Measurements from ENCODE around the gene FKBP15. TPM values are rescaled to one million over a fixed set of nuclear protein-coding genes. Genes with fewer than 3 reads are reported as not detected.

FKBP15 gene
- total and polyA plus RNA-seq, 2 donors (not counting 3 experiments of a cell fraction or from before 2014, with no cell fraction given): 16.8 to 26.8 TPM

DNA sequence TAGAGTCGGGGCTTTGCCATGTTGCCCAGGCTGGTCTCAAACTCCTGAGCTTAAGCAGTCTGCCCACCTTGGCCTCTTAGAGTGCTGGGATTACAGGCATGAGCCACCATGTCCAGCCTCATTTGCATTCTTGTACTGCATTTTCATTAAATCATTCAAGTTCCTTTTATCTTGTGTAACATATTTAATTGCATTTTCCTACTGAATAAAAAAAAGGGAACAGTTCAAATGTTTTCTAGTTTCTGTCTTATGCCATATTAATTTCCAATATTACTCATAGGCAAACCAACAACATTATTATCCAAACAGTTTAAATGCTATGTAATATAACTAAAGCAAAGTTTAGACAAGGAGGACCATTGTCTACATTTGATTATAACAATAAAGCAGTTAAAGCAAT is 6.4 kb upstream of the FKBP15 start:
- no peaks in the 10 kb centered on the region for H3K9me3 ChIP-seq (replicated peaks; ENCODE audit: control insufficient read depth, insufficient read depth, low read length)
- intact Hi-C loops (cut with micrococcal nuclease): no loop called here
- H3K27me3 ChIP-seq (ENCODE audit: control insufficient read depth in 2 of 2, insufficient read depth in 2 of 2, low read length in 2 of 2): no peaks in the 10 kb centered on the region
- POLR2A ChIA-PET: no interaction called here
- H3K79me2 ChIP-seq (ENCODE audit: control insufficient read depth, insufficient read depth, low read length): peaks cover 5% of the 10 kb centered on the region
- no TSS peak for BruUV-seq (replicated peaks)
- H4K20me1 ChIP-seq (replicated peaks; ENCODE audit: control insufficient read depth, extremely low read depth, insufficient read depth, low read length): no peaks in the 10 kb centered on the region
- no peak overlapping the region for H3K4me2 ChIP-seq (ENCODE audit: insufficient read depth, low read length)
- H3K36me3 ChIP-seq (ENCODE audit: control insufficient read depth in 2 of 2, extremely low read depth in 1 of 2, insufficient read depth in 2 of 2, low read length in 2 of 2): no peaks in the 10 kb centered on the region
- no peak for TF ChIP-seq MAX (IDR thresholded peaks at IDR 0.05; ENCODE audit: insufficient read depth, insufficient read length)
- TF ChIP-seq CTCF (IDR thresholded peaks at IDR 0.05; ENCODE audit: extremely low read depth in 1 of 2, insufficient read depth in 1 of 2, low read depth in 1 of 2, low read length in 2 of 2): no peak
- TF ChIP-seq POLR2A (IDR thresholded peaks at IDR 0.05; ENCODE audit: low read depth, low read length): no peak
- TF ChIP-seq JUN (IDR thresholded peaks at IDR 0.05; ENCODE audit: borderline replicate concordance, insufficient read depth, insufficient read length, low read depth): no peak
- no peak for TF ChIP-seq FOS (IDR thresholded peaks at IDR 0.05; ENCODE audit: borderline replicate concordance, insufficient read depth, low read length)
- no peak for TF ChIP-seq MYC (IDR thresholded peaks at IDR 0.05; ENCODE audit: low read depth, low read length)
- TF ChIP-seq GATA2 (IDR thresholded peaks at IDR 0.05; ENCODE audit: insufficient read depth, insufficient read length, low read depth, low read length): no peak
- no peak for TF ChIP-seq EZH2 (IDR thresholded peaks at IDR 0.05; ENCODE audit: borderline replicate concordance, low read depth, low read length, severe bottlenecking)
- no peak for TF ChIP-seq POLR2AphosphoS5 (IDR thresholded peaks at IDR 0.05; ENCODE audit: insufficient read depth, low read depth, low read length)
- no peak overlapping the region for H3K27ac ChIP-seq (ENCODE audit: insufficient read depth, low read depth, low read length)
- H2AFZ ChIP-seq (ENCODE audit: low read depth, low read length): no peak overlapping the region
- no peak overlapping the region for H3K9ac ChIP-seq (replicated peaks; ENCODE audit: extremely low read depth, insufficient read depth, low read length)
- no peaks in the 10 kb centered on the region for H3K9me1 ChIP-seq (replicated peaks; ENCODE audit: control insufficient read depth, extremely low read depth, insufficient read depth, low read length)
- FAIRE-seq (no peak), DNase-seq (ENCODE audit: low read depth, low spot score) (no peak)
- CTCF ChIA-PET: interaction anchor here (1.2 kb wide), 1 partner anchor 16 kb away, joined by 3 read pairs; no protein-coding TSS in a partner anchor
- no peak overlapping the region for H3K4me3 ChIP-seq (replicated peaks in 1 of 3; ENCODE audit: insufficient read depth in 1 of 3, low read depth in 1 of 3, low read length in 3 of 3)
- peaks cover 5% of the 10 kb centered on the region for H3K4me1 ChIP-seq (ENCODE audit: control insufficient read depth, extremely low read depth, insufficient read depth, low read length)
- dilution Hi-C loops (cut with MboI; ENCODE audit: extremely low pct_ligation_motif_present, low sequenced_read_pairs): no loop called here

Data from endothelial cell of umbilical vein (primary cell).